Panc1 (cell line): ENCODE measurements around the gene TCAF2.
"Not testable (repeated sequence)": the region's sequence is repeated elsewhere in the genome, so short reads cannot be mapped to it uniquely, and the experiment has no call there.

ENCODE experiments used
- POLR2AphosphoS5 ChIP-seq: IDR thresholded peaks from 2 replicates; pipeline ENCODE4 v1.6.1; 2012; ENCODE audit warnings: mild to moderate bottlenecking, low read depth, low read length, moderate library complexity
- REST ChIP-seq, 2 experiments: IDR thresholded peaks; 2 replicates each; pipeline ENCODE4 v1.6.1; 2011 to 2012; ENCODE audit warnings: low read depth in 2 of 2, control low read depth in 1 of 2, low read length in 1 of 2, mild to moderate bottlenecking in 1 of 2, moderate library complexity in 1 of 2; ENCODE audit not compliant: insufficient read depth in 1 of 2
- SIN3A ChIP-seq: IDR thresholded peaks from 2 replicates; pipeline ENCODE4 v1.6.1; 2012; ENCODE audit warnings: low read depth, mild to moderate bottlenecking, low read length, moderate library complexity, borderline replicate concordance; ENCODE audit not compliant: insufficient read depth
- TCF7L2 ChIP-seq: IDR thresholded peaks from 2 replicates; pipeline ENCODE4 v1.6.1; 2011; ENCODE audit warnings: mild to moderate bottlenecking, low read depth, low read length, inconsistent platforms
- TF ChIP-seq, protein P1 (sequence below): fragments of 450-650 bp; IDR thresholded peaks from 2 replicates; pipeline ENCODE4 v1.5.1; 2017; ENCODE audit warnings: mild to moderate bottlenecking

GRCh38 chr7:143589897-143590296, 30.9 kb upstream of the TCAF2 start:
- not testable (repeated sequence) for TF ChIP-seq POLR2AphosphoS5; SIN3A; REST (IDR thresholded peaks at IDR 0.05; ENCODE audit: insufficient read depth in 1 of 2, low read depth in 2 of 2, low read length in 1 of 2); TCF7L2
- TF ChIP-seq, protein P1, sequence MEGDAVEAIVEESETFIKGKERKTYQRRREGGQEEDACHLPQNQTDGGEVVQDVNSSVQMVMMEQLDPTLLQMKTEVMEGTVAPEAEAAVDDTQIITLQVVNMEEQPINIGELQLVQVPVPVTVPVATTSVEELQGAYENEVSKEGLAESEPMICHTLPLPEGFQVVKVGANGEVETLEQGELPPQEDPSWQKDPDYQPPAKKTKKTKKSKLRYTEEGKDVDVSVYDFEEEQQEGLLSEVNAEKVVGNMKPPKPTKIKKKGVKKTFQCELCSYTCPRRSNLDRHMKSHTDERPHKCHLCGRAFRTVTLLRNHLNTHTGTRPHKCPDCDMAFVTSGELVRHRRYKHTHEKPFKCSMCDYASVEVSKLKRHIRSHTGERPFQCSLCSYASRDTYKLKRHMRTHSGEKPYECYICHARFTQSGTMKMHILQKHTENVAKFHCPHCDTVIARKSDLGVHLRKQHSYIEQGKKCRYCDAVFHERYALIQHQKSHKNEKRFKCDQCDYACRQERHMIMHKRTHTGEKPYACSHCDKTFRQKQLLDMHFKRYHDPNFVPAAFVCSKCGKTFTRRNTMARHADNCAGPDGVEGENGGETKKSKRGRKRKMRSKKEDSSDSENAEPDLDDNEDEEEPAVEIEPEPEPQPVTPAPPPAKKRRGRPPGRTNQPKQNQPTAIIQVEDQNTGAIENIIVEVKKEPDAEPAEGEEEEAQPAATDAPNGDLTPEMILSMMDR, result not testable (repeated sequence)
